Large intestine (tissue), 3 donors: ENCODE data around the gene B4GALT6. TPM values are rescaled to one million over a fixed set of nuclear protein-coding genes. Genes with fewer than 3 reads are reported as not detected.
A peak's percentile ranks its signal among the peaks of the same experiment; 100 is the strongest.

ENCODE experiments used
- DNase-seq, 2 donors: peaks; one replicate each; pipeline versions ENCODE4 v3.0.0 to v3.0.0-alpha.2; 2013
- H3K27ac ChIP-seq: one replicate; pipeline ENCODE4 v1.5.1; 2013; ENCODE audit warnings: low read length
- H3K27me3 ChIP-seq: 2 replicates; pipeline ENCODE4 v1.6.1; 2013; ENCODE audit warnings: low read length; ENCODE audit not compliant: control insufficient read depth, insufficient read depth
- H3K36me3 ChIP-seq: 2 replicates; pipeline ENCODE4 v1.6.1; 2013; ENCODE audit warnings: low read length; ENCODE audit not compliant: control insufficient read depth, insufficient read depth
- H3K4me1 ChIP-seq: one replicate; pipeline ENCODE4 v1.6.1; 2013; ENCODE audit warnings: low read length; ENCODE audit not compliant: control insufficient read depth, insufficient read depth
- H3K4me3 ChIP-seq: one replicate; pipeline ENCODE4 v1.5.1; 2013; ENCODE audit warnings: low read length
- H3K9me3 ChIP-seq: one replicate; pipeline ENCODE4 v1.6.1; 2013; ENCODE audit warnings: mild to moderate bottlenecking, low read depth, low read length, moderate library complexity; ENCODE audit not compliant: control insufficient read depth
- WGBS: methylation state at CpG from one replicate; pipeline ENCODE4 v1.1.5; 2013; ENCODE audit warnings: low lambda C conversion rate; ENCODE audit not compliant: insufficient coverage; 5-methylcytosine and 5-hydroxymethylcytosine counted together
- polyA plus RNA-seq: library from polyadenylated mRNA; unstranded; fragments of 120-200 nt; gene quantifications from one replicate; pipeline ENCODE4 v1.2.1, GENCODE V29; 2013

The B4GALT6 gene
- polyA plus RNA-seq, 1 donor = 12.4 TPM

GRCh38 chr18:31616586-31616985, 67.8 kb downstream of the B4GALT6 start:
- H3K36me3 ChIP-seq = no peaks in the 10 kb centered on the region
- H3K4me3 ChIP-seq = no peak overlapping the region
- H3K27ac ChIP-seq = no peak overlapping the region
- WGBS = 100% methylated on average over 1 of the region's 4 CpGs
- no peak for DNase-seq
- no peaks in the 10 kb centered on the region for H3K27me3 ChIP-seq
- H3K9me3 ChIP-seq = no peaks in the 10 kb centered on the region
- H3K4me1 ChIP-seq = peaks cover 3% of the 10 kb centered on the region

GRCh38 chr18:31614044-31614443, 70.3 kb downstream of the B4GALT6 start:
- no peak overlapping the region for H3K4me3 ChIP-seq

GRCh38 chr18:31612124-31612523, 72.3 kb downstream of the B4GALT6 start:
- Histone ChIP-seq H3K4me1 (peaks cover 6% of the 10 kb centered on the region), H3K27me3 (no peaks in the 10 kb centered on the region), H3K9me3 (no peaks in the 10 kb centered on the region), H3K27ac (no peak overlapping the region), H3K4me3 (no peak overlapping the region), H3K36me3 (no peaks in the 10 kb centered on the region)
- WGBS = 71% methylated on average over 1 of the region's 6 CpGs
- DNase-seq = no peak

More at GRCh38 chr18:31614044-31614443, 70.3 kb downstream of the B4GALT6 start:
- WGBS = 78% methylated on average over 2 of the region's 2 CpGs
- no peak for DNase-seq
- Histone ChIP-seq H3K9me3 (no peaks in the 10 kb centered on the region), H3K4me1 (peaks cover 6% of the 10 kb centered on the region), H3K27me3 (no peaks in the 10 kb centered on the region), H3K27ac (no peak overlapping the region), H3K36me3 (no peaks in the 10 kb centered on the region)

- H3K4me1 ChIP-seq = peaks cover 3% of the 10 kb centered on the region
- H3K4me3 ChIP-seq = no peak overlapping the region
- H3K9me3 ChIP-seq = no peaks in the 10 kb centered on the region
- WGBS = no CpG with 5 or more reads among the region's 5 CpGs
- no peaks in the 10 kb centered on the region for H3K27me3 ChIP-seq
- no peak overlapping the region for H3K27ac ChIP-seq
- no peaks in the 10 kb centered on the region for H3K36me3 ChIP-seq
- no peak for DNase-seq
Measured at GRCh38 chr18:31611511-31611910, 72.9 kb downstream of the B4GALT6 start.

GRCh38 chr18:31610286-31611205, 73.8 kb downstream of the B4GALT6 start:
- Histone ChIP-seq H3K27me3 (no peaks in the 10 kb centered on the region), H3K4me3 (no peak overlapping the region), H3K27ac (no peak overlapping the region), H3K36me3 (no peaks in the 10 kb centered on the region), H3K4me1 (peaks cover 3% of the 10 kb centered on the region), H3K9me3 (no peaks in the 10 kb centered on the region)
- WGBS = no CpG with 5 or more reads among the region's 8 CpGs
- peak; percentile 61 to 77 for DNase-seq

- Histone ChIP-seq H3K4me3 (no peak overlapping the region), H3K9me3 (no peaks in the 10 kb centered on the region), H3K27me3 (no peaks in the 10 kb centered on the region), H3K27ac (no peak overlapping the region), H3K36me3 (no peaks in the 10 kb centered on the region), H3K4me1 (peaks cover 3% of the 10 kb centered on the region)
- 100% methylated on average over 1 of the region's 2 CpGs for WGBS
- no peak for DNase-seq
Measured at GRCh38 chr18:31609886-31610285, 74.5 kb downstream of the B4GALT6 start.

GRCh38 chr18:31607384-31607783, 77.0 kb downstream of the B4GALT6 start:
- no peaks in the 10 kb centered on the region for H3K27me3 ChIP-seq
- no CpG with 5 or more reads among the region's 5 CpGs for WGBS
- H3K36me3 ChIP-seq = no peaks in the 10 kb centered on the region
- H3K27ac ChIP-seq = no peak overlapping the region
- no peak for DNase-seq
- H3K4me1 ChIP-seq = peaks cover 3% of the 10 kb centered on the region
- no peak overlapping the region for H3K4me3 ChIP-seq
- H3K9me3 ChIP-seq = no peaks in the 10 kb centered on the region

- WGBS = 14% methylated on average over 1 of the region's 2 CpGs
- H3K27me3 ChIP-seq = no peaks in the 10 kb centered on the region
- no peak for DNase-seq
Measured at GRCh38 chr18:31606265-31606664, 78.1 kb downstream of the B4GALT6 start.

GRCh38 chr18:31603315-31603714, 81.1 kb downstream of the B4GALT6 start:
- no peaks in the 10 kb centered on the region for H3K9me3 ChIP-seq
- H3K36me3 ChIP-seq = peaks cover 15% of the 10 kb centered on the region
- no peak overlapping the region for H3K27ac ChIP-seq
- no peak overlapping the region for H3K4me3 ChIP-seq
- no peaks in the 10 kb centered on the region for H3K4me1 ChIP-seq
- no peak for DNase-seq
- no peaks in the 10 kb centered on the region for H3K27me3 ChIP-seq

More at GRCh38 chr18:31606265-31606664, 78.1 kb downstream of the B4GALT6 start:
- Histone ChIP-seq H3K9me3 (no peaks in the 10 kb centered on the region), H3K36me3 (no peaks in the 10 kb centered on the region), H3K4me3 (no peak overlapping the region), H3K4me1 (peaks cover 3% of the 10 kb centered on the region), H3K27ac (no peak overlapping the region)

GRCh38 chr18:31598021-31598805, 86.2 kb downstream of the B4GALT6 start:
- H3K36me3 ChIP-seq = peaks cover 38% of the 10 kb centered on the region
- peaks cover 11% of the 10 kb centered on the region for H3K4me1 ChIP-seq
- H3K4me3 ChIP-seq = no peak overlapping the region
- H3K27me3 ChIP-seq = no peaks in the 10 kb centered on the region
- DNase-seq = no peak
- 100% methylated on average over 2 of the region's 13 CpGs for WGBS
- no peaks in the 10 kb centered on the region for H3K9me3 ChIP-seq
- H3K27ac ChIP-seq = no peak overlapping the region
